Activated T-cell treated with anti-CD3 and anti-CD28 coated beads, Interleukin-2, amount 50 U/mL, for 24 hours (primary cell): ENCODE measurements around the gene MACROD2.

Experiments used
- DNase-seq: peaks from one replicate; pipeline ENCODE4 v3.0.0-alpha.2; 2020
- H3K27ac Mint-ChIP-seq: 2 replicates; pipeline ENCODE4 v1.8.0; 2020; ENCODE audit warnings: mild to moderate bottlenecking, mixed read lengths
- H3K27me3 Mint-ChIP-seq: 2 replicates; pipeline ENCODE4 v1.8.0; 2020; ENCODE audit warnings: mixed read lengths
- H3K36me3 Mint-ChIP-seq: 2 replicates; pipeline ENCODE4 v1.8.0; 2020; ENCODE audit warnings: low read depth, mixed read lengths
- H3K4me1 Mint-ChIP-seq: 2 replicates; pipeline ENCODE4 v1.8.0; 2020; ENCODE audit warnings: low read depth, mixed read lengths
- H3K4me3 Mint-ChIP-seq: 2 replicates; pipeline ENCODE4 v1.8.0; 2020; ENCODE audit warnings: mild to moderate bottlenecking, moderate library complexity, mixed read lengths
- H3K9me3 Mint-ChIP-seq: 2 replicates; pipeline ENCODE4 v1.8.0; 2020; ENCODE audit warnings: mixed read lengths

Gene MACROD2

DNA sequence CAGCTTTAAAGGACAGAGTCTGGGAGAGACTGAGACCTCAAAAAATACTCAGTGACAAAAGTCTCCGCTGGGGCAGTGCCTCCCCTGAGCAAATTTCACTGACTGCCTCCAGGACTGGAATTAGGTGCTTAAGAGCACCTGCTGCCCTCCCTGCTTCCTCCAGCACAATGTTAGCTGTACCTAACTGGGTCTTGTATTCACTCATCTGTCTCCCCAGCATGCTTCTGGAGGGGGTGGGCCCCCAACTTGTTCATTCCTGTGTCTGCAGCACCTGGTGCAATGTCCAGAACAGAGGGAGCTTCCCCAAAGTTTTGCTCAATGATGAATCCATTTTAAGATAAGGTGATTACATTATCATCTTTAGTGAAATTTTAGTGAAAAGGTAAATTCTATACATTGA is 1927.2 kb downstream of the MACROD2 start:
- H3K9me3 Mint-ChIP-seq: no peaks in the 10 kb centered on the region
- no peaks in the 10 kb centered on the region for H3K36me3 Mint-ChIP-seq
- no peak overlapping the region for H3K4me3 Mint-ChIP-seq
- H3K27me3 Mint-ChIP-seq: no peaks in the 10 kb centered on the region
- H3K27ac Mint-ChIP-seq: no peak overlapping the region
- DNase-seq: no peak
- H3K4me1 Mint-ChIP-seq: no peaks in the 10 kb centered on the region

GRCh38 chr20:15923030-15923776 is 1927.9 kb downstream of the MACROD2 start:
- Mint-ChIP-seq H3K4me1 (no peaks in the 10 kb centered on the region), H3K27ac (no peak overlapping the region), H3K4me3 (no peak overlapping the region), H3K36me3 (no peaks in the 10 kb centered on the region), H3K9me3 (no peaks in the 10 kb centered on the region), H3K27me3 (no peaks in the 10 kb centered on the region)
- no peak for DNase-seq

GRCh38 chr20:15924556-15924955 is 1929.2 kb downstream of the MACROD2 start:
- H3K27me3 Mint-ChIP-seq: no peaks in the 10 kb centered on the region
- no peaks in the 10 kb centered on the region for H3K9me3 Mint-ChIP-seq
- H3K4me3 Mint-ChIP-seq: no peak overlapping the region
- no peaks in the 10 kb centered on the region for H3K4me1 Mint-ChIP-seq
- no peak overlapping the region for H3K27ac Mint-ChIP-seq
- no peak for DNase-seq
- no peaks in the 10 kb centered on the region for H3K36me3 Mint-ChIP-seq

DNA sequence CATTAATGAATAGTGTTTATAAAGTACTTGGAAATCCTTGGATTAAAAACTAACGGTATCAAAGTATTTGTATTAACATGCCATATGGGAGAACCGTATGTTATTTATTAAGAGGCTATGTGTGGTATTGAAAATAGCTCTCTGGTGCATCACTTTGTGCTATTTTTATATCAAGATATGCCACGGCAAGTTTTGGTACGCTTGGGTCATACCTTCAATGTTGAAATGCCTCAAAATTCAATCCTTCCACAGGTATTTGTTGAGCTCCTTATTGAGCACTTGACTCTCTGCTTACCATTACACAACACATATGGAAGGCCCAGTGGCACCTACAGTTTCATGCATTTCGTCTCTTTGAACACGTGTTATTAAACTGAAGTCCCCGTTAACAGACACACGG is 1930.1 kb downstream of the MACROD2 start:
- Mint-ChIP-seq H3K4me3 (no peak overlapping the region), H3K36me3 (no peaks in the 10 kb centered on the region), H3K27me3 (no peaks in the 10 kb centered on the region), H3K9me3 (no peaks in the 10 kb centered on the region), H3K4me1 (no peaks in the 10 kb centered on the region), H3K27ac (no peak overlapping the region)
- DNase-seq: no peak

DNA sequence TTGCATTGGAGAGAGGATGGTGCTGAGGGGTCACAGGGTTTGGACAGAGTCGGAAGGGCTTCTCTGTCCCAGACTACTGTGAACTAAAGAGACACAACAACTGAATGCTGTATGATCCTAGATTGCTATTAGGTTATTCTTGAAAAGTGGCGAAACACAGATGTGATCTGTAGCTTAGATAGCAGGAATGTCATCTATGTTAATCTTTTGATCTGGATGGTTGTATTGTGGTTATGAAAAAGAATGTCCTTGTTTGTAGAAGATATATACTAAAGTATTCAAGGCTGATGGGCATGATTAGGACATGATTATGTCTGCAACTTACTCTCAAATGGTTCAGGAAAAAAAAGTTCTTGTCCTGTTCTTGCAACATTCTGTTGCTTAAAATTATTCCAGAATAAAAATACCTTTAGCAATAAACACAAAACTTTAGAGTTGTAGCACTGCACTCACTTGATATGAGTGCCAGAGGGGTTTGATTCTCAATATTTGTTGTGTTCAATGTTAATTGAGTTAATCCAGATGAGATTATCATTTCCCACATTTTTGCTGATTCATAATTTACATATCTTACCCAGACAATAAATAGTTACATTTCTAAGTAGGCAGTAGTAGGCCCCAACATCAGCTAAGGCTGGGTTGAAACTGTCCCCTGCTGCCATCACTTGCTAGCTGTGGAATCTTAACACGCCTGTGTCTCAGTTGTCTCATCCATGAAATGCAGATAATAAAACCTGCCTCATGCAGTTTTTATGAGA is 1932.8 kb downstream of the MACROD2 start:
- H3K4me1 Mint-ChIP-seq: no peaks in the 10 kb centered on the region
- H3K27me3 Mint-ChIP-seq: no peaks in the 10 kb centered on the region
- no peak for DNase-seq
- no peak overlapping the region for H3K4me3 Mint-ChIP-seq
- H3K36me3 Mint-ChIP-seq: no peaks in the 10 kb centered on the region
- H3K9me3 Mint-ChIP-seq: no peaks in the 10 kb centered on the region
- H3K27ac Mint-ChIP-seq: no peak overlapping the region

GRCh38 chr20:15928946-15929345 is 1933.6 kb downstream of the MACROD2 start:
- DNase-seq: no peak
- Mint-ChIP-seq H3K36me3 (no peaks in the 10 kb centered on the region), H3K9me3 (no peaks in the 10 kb centered on the region), H3K4me1 (no peaks in the 10 kb centered on the region), H3K4me3 (no peak overlapping the region), H3K27ac (no peak overlapping the region), H3K27me3 (no peaks in the 10 kb centered on the region)

DNA sequence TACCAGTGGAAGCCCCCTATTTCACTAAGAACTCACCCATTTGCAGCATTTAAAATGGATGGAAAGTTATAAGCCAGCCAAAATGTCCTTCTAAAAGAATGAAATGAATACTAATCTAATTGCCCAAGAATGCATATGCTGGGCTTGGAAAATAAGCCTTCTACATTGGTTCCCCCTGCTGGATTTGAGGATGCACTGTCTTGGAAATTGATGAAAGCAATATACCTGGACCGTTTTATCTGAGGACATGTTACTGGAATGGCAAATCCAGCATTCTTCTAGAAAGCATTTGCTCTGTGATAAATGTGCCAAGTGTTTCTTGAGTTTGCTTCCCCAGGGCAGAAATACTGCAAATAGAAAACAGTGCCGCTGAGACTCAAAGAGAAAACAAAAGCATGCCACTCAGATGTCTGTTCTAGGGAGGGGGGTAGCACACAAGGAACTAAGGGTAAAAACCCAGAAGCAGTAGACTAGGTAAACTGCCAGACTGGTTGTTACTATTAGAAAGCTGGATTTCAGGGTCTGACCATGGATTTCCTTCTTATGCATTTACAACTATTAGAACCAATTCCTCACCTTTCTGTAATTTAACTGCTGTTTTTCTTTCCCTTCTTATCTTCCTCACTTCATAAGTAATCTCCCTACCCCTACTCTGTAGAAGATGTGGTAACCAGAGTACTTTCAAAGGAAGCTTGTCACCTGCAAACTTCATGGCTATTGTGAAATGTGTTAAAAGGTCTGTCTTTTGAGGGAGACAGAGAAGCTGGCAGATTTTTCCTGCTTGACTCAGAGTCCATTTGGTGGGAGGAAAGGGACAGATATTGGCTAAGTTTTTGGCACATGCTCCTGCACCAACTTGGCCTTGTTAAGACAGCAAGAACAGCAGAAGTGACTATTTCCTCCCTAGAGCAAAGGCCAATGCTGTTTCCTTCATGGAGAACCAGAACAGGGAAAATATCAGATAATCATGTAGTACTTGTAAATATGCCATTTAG is 1935.3 kb downstream of the MACROD2 start:
- DNase-seq: no peak
- H3K27me3 Mint-ChIP-seq: no peaks in the 10 kb centered on the region
- H3K4me3 Mint-ChIP-seq: no peak overlapping the region
- H3K4me1 Mint-ChIP-seq: no peaks in the 10 kb centered on the region
- no peaks in the 10 kb centered on the region for H3K9me3 Mint-ChIP-seq
- H3K36me3 Mint-ChIP-seq: no peaks in the 10 kb centered on the region
- no peak overlapping the region for H3K27ac Mint-ChIP-seq

DNA sequence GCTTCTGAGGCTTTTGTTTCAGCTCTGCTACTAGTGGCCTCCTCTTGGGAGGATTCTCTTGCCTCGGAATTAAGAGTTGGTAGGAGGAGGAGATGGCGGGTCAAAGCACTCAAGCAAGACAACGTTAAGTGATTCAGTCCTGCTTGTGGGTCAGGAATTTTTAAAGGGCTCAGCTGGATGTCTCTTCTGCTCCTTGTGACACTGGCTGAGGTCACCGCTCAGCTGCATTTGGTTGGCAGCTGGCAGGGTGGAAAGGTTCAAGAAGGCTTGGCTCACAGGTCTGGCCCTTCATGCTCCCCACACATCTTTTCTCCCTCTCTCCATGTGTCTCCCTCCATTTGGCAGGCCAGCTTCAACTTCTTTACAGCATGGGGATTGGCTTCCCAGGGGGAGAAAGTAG is 1936.6 kb downstream of the MACROD2 start:
- DNase-seq: no peak

GRCh38 chr20:15937179-15937578 is 1941.9 kb downstream of the MACROD2 start:
- Mint-ChIP-seq H3K4me3 (no peak overlapping the region), H3K36me3 (no peaks in the 10 kb centered on the region), H3K4me1 (no peaks in the 10 kb centered on the region), H3K27me3 (no peaks in the 10 kb centered on the region), H3K9me3 (peaks cover 2% of the 10 kb centered on the region), H3K27ac (no peak overlapping the region)
- no peak for DNase-seq

More for the DNA sequence above, 1936.6 kb downstream of the MACROD2 start:
- Mint-ChIP-seq H3K36me3 (no peaks in the 10 kb centered on the region), H3K27ac (no peak overlapping the region), H3K4me1 (no peaks in the 10 kb centered on the region), H3K4me3 (no peak overlapping the region), H3K27me3 (no peaks in the 10 kb centered on the region), H3K9me3 (no peaks in the 10 kb centered on the region)

DNA sequence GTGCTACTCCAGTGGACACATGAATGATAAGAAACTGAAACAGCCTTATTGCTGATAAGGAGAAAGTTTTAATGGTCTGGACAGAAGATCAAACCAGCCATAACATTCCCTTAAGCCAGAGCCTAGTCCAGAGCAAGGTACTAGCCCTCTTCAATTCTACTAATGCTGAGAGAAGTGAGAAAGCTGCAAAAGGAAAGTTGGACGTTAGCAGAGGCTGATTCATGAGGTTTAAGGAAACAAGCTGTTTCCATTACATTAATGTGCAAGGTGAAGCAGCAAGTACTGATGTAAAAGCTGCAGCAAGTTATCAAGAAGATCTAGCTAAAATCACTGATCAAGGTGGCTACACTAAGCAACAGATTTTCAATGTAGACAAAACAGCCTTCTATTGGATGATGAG is 1943.5 kb downstream of the MACROD2 start:
- DNase-seq: no peak
- Mint-ChIP-seq H3K4me3 (no peak overlapping the region), H3K27me3 (no peaks in the 10 kb centered on the region), H3K9me3 (peaks cover 2% of the 10 kb centered on the region), H3K4me1 (no peaks in the 10 kb centered on the region), H3K27ac (no peak overlapping the region), H3K36me3 (no peaks in the 10 kb centered on the region)

DNA sequence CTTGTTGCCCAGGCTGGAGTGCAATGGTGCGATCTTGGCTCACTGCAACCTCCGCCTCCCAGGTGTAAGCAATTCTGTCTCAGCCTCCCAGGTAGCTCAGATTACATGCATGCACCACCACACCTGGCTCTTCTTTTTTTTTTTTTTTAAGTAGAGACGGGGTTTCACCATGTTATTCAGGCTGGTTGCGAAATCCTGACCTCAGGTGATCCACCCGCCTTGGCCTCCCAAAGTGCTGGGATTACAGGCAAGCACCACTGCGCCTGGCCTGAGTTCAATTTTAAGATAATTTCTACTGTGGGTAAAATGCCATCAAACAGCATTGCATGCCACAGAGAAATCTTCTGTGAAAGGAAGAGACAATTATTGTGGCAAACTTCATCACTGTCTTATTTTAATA is 1944.8 kb downstream of the MACROD2 start:
- Mint-ChIP-seq H3K27ac (no peak overlapping the region), H3K9me3 (peaks cover 2% of the 10 kb centered on the region), H3K4me1 (no peaks in the 10 kb centered on the region), H3K4me3 (no peak overlapping the region), H3K27me3 (no peaks in the 10 kb centered on the region), H3K36me3 (no peaks in the 10 kb centered on the region)
- no peak for DNase-seq

GRCh38 chr20:15942130-15942529 is 1946.8 kb downstream of the MACROD2 start:
- H3K27ac Mint-ChIP-seq: no peak overlapping the region
- H3K9me3 Mint-ChIP-seq: peaks cover 2% of the 10 kb centered on the region
- no peaks in the 10 kb centered on the region for H3K36me3 Mint-ChIP-seq
- H3K4me1 Mint-ChIP-seq: no peaks in the 10 kb centered on the region
- H3K4me3 Mint-ChIP-seq: no peak overlapping the region
- no peaks in the 10 kb centered on the region for H3K27me3 Mint-ChIP-seq
- no peak for DNase-seq

- no peaks in the 10 kb centered on the region for H3K9me3 Mint-ChIP-seq
- H3K27ac Mint-ChIP-seq: no peak overlapping the region
- H3K4me1 Mint-ChIP-seq: no peaks in the 10 kb centered on the region
- no peak overlapping the region for H3K4me3 Mint-ChIP-seq
- no peaks in the 10 kb centered on the region for H3K27me3 Mint-ChIP-seq
- DNase-seq: no peak
- no peaks in the 10 kb centered on the region for H3K36me3 Mint-ChIP-seq
Observed at GRCh38 chr20:15945289-15945688, 1950.0 kb downstream of the MACROD2 start.

DNA sequence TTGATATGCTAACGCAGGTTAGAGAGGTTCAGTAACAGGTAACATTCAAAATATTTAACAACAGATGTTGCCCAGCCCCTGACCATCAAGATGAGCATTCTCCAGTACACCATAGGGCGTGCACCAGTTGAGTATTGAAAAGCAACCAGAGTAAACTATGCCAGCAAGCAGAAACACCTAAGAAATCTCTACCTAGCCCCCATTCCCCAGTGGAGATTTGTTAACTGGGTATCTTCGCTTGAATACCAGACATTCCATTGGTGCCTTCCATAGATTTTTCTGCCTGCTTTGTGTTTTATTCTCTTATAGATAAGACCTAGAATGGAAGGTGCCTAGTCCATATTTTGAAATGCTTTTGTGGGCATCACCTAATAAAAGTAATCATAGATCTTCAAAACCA is 1954.1 kb downstream of the MACROD2 start:
- DNase-seq: no peak
- H3K4me3 Mint-ChIP-seq: no peak overlapping the region
- H3K27me3 Mint-ChIP-seq: no peaks in the 10 kb centered on the region
- H3K4me1 Mint-ChIP-seq: no peaks in the 10 kb centered on the region
- no peaks in the 10 kb centered on the region for H3K9me3 Mint-ChIP-seq
- no peaks in the 10 kb centered on the region for H3K36me3 Mint-ChIP-seq
- H3K27ac Mint-ChIP-seq: no peak overlapping the region
